Fibroblast of peridontal ligament (primary cell): ENCODE data around the gene DRD4.
A peak's percentile ranks its signal among the peaks of the same experiment; 100 is the strongest.
"Not testable (repeated sequence)": the region's sequence is repeated elsewhere in the genome, so short reads cannot be mapped to it uniquely, and the experiment has no call there.

ENCODE experiments used
- DNase-seq: peaks from one replicate; pipeline ENCODE4 v3.0.0-alpha.2; 2010; ENCODE audit errors: extremely low read depth

Gene DRD4

GRCh38 chr11:643849-644738 is 7.0 kb downstream of the DRD4 start:
- no peak for DNase-seq

- DNase-seq = no peak
Measured at GRCh38 chr11:645536-645935, 8.5 kb downstream of the DRD4 start.

DNA sequence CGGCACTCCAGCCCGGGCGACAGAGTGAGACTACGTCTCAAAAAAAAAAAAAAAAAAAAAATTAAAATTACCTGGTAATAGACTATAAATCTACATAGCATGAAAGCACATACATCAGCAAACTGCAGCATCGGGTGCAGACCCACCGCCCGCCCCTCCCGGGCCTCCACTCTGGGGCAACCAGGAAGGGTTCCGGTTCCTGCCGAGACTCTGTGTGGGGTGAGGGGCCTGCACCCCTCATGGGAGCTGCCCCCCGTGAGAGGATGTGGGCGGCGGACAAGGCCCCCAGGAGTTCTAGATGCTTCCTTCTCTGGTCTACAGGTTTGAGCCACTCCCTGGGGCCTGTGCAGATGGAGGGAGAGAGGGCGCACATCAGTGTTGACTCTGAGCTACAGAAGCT is 9.1 kb downstream of the DRD4 start:
- DNase-seq = no peak

GRCh38 chr11:647672-648158 is 10.6 kb downstream of the DRD4 start:
- DNase-seq = not testable (repeated sequence)

DNA sequence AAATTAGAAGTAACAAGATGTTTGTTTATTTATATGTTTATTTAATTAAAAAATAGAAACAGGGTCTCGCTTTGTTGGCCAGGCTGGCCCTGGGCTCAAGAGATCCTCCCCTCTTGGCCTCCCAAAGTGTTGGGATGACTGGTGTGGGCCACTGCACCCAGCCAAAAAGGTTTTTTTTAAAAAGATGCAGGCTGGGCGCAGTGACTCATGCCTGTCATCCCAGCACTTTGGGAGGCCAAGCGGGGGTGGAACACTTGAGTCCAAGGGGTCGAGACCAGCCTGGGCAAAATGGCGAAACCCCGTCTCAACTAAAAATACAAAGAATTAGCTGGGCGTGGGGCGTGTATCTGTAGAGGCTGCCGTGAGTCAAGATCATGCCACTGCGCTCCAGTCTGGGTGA is 13.4 kb downstream of the DRD4 start:
- peak; percentile 18 for DNase-seq

- not testable (repeated sequence) for DNase-seq
Measured at GRCh38 chr11:653136-653535, 16.1 kb downstream of the DRD4 start.

- DNase-seq = no peak
Measured at GRCh38 chr11:653837-654236, 16.8 kb downstream of the DRD4 start.

DNA sequence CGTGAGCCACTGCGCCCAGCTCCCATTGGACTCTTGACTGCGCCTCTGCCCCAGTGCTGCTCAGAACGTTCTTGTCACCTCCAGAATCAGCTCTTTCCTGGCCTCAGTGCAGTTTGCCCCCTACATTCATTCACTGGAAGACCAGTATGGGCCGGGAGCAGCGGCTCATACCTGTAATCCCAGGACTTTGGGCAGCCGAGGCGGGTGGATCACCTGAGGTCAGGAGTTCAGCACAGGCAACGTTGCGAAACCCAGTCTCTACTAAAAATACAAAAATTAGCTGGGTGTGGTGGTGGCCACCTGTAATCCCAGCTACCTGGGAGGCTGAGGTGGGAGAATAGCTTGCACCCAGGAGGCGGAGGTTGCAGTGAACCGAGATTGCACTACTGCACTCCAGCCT is 17.4 kb downstream of the DRD4 start:
- not testable (repeated sequence) for DNase-seq

DNA sequence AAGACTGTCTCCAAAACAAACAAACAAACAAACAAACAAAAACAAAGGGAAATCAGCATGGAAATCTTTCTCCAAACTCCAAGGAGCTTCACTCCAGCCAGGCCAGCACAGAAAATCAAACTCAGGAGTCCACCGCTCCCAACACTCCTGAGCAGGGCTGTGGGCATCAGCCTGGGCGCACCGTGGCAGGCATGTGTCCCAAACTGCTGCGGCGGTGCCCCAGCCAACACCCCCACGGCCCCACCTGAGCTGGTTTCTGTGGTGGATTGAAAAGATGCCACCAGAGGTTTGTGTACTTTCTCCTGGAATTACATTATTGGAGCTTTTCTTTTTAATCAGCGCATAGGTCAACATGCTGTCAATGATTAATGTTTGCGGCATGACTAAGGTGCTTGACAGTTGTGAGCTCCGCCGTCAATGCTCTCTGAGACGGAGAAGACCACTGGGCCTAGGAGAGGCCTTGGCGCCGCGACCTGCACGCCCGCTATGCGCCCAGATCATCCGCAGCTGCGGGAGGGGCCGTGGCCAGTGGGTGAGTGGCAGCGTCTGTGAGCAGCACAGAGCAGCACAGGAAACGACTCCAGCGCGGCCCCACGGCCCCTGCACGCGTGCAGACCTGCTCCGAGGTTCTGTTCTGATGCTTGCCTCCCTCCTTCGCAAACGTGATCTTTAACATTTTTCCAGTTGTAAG is 18.1 kb downstream of the DRD4 start:
- DNase-seq = no peak

- no peak for DNase-seq
Measured at GRCh38 chr11:656426-656825, 19.4 kb downstream of the DRD4 start.

- DNase-seq = no peak
Measured at GRCh38 chr11:656866-657265, 19.8 kb downstream of the DRD4 start.

GRCh38 chr11:657691-658126 is 20.6 kb downstream of the DRD4 start:
- DNase-seq = no peak

DNA sequence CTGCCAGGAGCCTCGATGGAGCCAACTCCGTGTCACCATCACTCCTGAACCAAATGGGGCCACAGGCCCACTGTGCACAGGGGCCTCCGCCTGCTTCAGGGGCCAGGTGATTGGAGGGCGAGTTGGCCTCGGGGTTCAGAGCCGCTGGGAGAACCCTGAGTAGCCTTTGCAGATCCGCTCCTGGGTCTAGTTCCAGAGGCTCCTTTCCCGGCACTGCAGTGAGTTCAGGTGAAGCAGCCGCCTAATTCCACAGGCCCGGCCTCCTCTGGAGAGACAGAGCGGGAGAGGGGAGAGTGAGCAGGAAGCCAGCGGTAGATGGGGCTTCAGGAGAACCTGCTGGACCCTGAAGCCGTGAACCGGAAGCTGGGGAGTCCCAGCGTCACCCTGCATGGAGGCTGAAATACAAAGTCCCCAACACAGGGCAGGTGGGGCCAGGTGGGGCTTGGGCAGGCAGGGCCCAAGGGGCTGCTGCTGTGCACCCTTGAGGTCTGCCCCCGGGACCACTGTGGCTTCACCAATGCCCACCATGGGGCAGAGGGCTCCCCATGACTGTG is 22.5 kb downstream of the DRD4 start:
- DNase-seq = no peak

DNA sequence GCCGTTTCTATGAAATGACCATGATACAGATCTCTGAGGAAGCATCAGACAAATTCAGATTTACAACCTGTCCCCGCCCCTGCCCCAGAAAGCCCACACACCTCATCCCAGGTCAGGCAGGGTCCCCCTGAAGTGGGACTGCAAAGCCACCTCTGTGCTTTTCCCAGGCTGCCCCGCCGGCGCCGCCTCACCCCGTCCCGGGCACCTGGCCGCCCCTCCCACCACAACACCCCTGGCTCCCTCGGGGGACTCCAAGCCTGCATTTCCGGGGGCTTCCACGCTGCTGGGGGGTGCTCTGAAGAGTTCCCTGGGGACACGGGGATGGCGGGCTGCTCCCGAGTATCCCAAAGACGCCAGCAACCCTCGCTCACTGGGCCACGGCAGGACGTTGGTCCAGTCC is 23.2 kb downstream of the DRD4 start:
- DNase-seq = no peak

DNA sequence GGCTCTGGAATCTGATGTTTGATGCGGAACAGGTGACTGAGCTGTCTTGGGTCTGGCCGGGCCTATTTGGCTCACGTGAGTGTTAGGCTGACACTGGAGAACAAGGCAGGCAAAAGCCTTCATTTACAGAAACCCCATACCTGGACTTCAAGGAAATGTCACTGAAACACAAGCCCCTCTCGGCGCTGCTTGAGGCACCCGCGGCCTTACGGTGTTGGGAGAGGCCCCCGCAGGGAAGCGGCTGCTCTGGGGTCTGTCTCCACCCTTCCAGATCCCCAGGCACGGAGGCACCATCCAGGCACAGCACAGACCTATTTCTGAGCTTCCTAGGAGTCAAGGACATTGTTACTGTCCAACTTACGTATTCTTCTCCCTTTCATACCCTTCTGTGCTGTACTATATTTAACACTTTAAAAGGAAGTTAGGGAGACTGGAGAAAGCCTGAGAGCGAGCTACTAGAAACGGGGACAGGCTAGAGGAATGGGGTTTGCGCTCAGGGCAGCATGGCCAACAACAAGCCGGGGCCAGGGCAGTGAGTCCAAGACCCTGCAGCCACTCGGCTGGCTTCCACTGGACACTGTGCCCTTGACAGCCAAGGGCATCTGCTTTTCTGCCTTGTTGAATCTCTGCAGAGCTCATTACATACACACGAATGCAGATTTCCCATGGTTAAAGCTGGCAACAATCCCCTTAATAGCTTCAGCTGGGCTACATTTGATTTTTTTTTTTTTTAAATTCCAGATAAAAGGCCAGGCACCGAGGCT is 23.8 kb downstream of the DRD4 start:
- no peak for DNase-seq

GRCh38 chr11:662689-663274 is 25.7 kb downstream of the DRD4 start:
- DNase-seq = peak; percentile 57

DNA sequence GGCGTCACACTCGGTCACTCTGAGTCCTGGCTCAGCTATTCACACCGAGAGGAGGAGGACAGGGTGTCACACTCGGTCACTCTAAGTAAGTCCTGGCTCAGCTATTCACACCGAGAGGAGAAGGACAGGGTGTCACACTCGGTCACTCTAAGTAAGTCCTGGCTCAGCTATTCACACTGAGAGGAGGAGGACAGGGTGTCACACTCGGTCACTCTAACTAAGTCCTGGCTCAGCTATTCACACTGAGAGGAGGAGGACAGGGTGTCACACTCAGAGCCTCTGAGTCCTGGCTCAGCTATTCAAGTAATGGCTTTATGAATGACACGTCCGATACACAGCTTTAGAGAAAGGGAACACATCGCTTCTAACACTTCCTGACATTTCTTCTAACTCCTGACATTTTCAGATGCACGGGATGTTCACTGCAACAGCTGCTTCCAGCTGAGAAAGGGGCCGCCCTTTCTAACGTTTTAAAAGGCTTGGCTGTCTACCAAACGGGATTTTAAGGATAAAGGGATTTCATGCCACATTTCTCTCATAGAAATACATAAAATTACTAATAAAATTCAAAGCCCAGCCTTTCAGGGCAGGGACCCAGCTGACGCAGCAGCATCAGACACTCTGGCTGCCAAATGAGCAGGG is 28.1 kb downstream of the DRD4 start:
- DNase-seq = no peak

DNA sequence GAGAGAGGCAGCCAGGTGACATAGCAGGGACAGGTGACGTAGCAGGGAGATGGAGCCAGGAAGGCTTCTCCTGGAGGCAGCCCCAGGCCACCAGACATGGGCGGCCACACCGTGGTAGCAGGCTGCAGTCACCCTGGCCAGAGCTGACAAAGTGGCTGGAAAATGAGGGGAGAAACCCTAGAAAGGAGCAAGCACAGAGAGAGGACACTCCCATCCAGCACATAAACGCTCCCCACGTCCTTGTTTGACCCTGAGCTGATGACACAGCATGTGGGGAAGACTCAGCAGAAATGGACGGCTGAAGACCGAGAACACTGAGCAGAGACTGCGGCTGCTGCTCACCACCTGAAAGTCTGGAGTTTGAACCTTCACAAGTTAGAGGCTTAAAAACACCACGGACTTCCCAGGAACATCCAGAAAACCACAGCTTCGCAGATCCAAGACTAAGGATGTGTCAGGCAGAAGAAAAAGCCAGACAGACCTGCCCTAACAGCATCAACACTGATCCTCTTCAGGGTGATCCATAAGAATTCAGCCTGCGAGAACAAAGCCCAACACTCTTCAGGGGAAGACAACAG is 28.7 kb downstream of the DRD4 start:
- peak; percentile 23 for DNase-seq

DNA sequence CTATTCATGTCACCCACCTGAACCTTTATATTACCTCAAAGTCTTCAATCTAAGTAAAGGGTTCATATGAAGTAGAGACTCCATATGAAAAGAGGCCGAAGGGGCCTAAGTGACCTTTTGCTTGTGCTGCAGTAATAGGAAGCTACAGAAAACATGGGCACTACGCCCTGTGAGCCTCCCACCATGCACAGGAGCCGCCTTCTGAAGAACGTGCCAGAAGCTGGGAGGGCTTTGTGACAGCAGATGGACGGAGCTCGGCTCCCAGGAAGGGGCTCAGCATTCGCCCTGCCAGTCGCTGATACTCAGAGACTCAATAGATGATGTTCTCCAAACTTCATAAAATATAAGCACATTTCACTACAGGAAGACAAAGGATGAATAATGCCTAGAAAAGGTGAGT is 36.8 kb downstream of the DRD4 start:
- no peak for DNase-seq

- no peak for DNase-seq
Measured at GRCh38 chr11:674406-674805, 37.3 kb downstream of the DRD4 start.

- no peak for DNase-seq
Measured at GRCh38 chr11:678297-678696, 41.2 kb downstream of the DRD4 start.
